ENCODE results near the gene SECTM1.
A peak's percentile ranks its signal among the peaks of the same experiment; 100 is the strongest.

The SECTM1 gene

DNA sequence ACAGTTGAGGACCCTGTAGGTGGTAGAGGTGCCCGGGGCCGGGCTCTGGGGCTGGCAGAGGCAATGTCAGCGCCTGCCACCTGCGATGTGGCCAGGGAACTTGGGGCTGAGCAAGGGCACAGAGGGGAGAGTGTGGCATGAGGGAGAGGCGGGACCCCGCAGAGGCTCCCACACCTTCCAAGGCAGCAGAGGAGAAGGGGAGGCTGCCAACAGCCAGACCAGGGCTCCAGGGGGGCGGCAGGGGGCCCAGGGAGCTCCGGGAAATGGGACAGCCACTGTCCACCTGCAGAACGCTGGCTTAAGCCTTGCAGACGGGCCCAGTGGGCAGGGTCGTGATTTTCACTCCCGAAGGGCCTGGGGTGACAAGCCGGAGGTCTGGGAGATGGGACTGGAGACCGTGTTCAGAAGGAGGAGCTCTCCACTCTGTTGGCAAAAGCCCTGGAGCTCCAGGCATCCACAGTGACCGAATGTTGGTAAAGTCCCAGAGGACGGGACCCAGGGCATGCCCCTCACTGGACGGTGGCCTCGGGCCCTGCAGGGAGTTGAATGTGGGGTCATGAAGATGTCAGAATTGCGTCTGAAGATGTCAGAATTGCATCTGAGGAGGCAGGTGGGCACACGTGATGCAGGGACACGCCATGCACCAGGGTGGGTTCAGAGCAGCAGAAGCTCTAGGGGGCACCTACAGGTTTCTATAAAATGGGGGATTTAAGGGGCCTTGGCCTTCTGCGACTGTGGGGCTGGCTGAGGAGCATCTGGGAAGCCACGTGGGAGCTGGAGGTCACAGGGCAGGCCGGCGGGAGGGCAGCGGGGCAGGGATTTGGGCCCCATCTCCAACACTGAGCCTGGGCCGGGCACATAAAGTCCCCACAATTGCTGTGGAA lies 34.8 kb downstream of the SECTM1 start:
- no peak for DNase-seq (ENCODE audit: low read depth)

DNA sequence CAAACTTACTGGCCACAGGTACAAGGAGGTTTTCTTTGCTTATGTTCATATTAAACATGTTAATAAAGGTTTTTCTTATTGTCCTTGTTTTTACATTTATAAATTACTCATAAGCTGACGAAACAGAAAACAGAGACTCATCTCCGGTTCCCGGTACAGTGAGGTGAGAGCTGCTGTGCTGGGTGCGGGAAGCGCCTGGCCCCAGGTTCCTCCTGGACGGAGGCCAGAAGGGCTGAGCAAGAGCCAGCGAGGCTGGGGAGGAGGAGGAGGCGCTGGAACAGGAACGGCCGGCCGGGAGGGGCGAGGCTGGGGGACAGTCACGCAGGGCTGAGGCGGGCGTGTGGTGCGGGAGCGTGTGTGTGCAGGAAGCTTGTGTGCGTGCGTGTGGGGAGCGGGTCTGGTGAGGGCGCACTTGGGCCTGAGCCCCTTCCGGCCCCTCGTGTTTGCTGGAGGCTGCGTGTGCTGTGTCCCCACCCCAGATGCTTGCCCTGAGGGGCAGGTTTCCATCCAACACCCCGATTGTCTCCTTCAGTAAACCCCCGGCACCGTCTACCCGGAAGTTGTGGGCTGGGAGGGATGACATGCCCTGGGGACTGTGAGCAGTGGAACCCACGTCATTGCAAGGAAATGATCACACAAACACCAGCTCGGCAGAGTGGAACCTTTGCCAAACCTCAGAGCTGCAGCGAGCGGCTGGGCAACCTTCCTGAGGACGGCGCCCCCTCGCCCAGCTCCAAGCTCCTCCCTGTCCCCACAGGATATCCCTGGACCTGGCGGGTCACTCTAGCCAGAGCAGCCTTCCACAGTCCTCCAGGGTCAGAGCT lies 35.6 kb downstream of the SECTM1 start:
- DNase-seq (ENCODE audit: low read depth) = peak; percentile 86

DNA sequence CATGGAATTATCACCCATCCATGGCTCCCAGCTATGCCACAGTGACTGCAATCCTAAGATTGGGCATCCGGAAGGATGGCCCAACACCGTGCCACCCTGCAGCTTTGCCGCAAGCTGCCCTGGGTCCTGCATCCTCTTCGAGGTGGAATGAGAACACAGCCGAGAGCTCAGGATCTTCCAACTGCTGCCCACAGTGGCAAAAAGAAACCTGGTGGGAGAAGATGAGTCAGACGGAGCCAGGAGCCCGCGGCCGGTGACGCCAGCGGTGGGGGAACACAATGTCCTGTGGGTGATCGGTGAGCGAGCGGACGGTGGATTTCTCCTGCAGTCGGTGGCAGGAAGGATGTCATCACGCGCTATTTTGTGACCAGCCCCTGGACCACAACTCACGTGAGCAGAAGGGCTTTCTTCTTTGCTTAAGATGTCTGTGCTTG lies 36.3 kb downstream of the SECTM1 start:
- peak; percentile 91 for DNase-seq (ENCODE audit: low read depth)

GRCh38 chr17:82296511-82297279 lies 36.9 kb downstream of the SECTM1 start:
- no peak for DNase-seq (ENCODE audit: low read depth)

DNA sequence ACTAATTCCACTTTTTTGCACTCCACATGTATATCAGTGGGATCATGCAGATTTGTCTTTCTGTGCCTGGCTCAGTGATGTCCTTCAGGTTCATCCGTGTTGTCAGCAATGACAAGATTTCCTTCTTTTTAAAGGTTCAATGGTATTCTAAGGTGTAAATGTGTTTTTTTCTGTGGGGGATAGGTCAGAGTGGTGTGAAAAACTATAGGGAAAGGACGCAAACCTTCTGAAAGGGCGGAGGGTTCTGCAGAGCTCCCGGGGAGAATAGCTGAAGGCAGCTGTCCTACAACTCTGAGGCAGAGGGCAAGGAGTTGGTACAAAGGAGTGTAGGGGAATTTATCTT lies 38.1 kb downstream of the SECTM1 start:
- DNase-seq (ENCODE audit: low read depth) = no peak

DNA sequence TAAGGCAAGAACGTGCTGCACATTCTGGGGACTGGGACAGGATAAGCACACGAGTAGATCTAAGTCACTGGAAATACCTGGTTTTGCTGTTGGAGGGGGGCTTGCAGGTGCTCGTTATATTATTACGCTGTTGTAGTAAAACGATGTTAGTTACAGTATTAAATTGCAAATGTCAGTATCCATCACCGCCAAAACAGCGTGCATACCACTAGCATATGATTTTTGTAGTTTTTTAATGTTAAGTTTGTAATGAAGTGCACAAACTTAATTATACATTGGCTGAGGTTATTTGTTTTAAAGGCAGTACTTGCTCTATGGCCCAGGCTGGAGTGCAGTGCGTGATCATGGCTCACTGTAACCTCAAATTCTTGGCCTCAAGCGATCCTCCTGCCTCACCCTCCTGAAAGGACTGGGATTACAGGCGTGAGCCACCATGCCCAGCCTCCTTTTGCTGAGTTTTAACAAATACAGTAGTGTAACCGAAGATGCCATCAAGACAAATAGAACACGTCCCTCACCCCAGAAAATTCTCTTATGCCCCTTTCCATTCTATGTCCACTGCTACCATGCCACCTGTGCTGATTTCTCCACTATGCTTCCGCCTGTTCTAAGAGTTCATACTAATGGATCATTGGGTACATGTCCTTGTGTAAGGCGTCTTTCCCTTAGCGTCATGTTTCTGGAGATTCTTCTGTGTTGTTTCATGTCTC lies 39.3 kb downstream of the SECTM1 start:
- DNase-seq (ENCODE audit: low read depth) = no peak

- DNase-seq (ENCODE audit: low read depth) = peak; percentile 91
Observed at GRCh38 chr17:82292251-82293154, 41.1 kb downstream of the SECTM1 start.

- no peak for DNase-seq (ENCODE audit: low read depth)
Observed at GRCh38 chr17:82291582-82292250, 41.9 kb downstream of the SECTM1 start.

DNA sequence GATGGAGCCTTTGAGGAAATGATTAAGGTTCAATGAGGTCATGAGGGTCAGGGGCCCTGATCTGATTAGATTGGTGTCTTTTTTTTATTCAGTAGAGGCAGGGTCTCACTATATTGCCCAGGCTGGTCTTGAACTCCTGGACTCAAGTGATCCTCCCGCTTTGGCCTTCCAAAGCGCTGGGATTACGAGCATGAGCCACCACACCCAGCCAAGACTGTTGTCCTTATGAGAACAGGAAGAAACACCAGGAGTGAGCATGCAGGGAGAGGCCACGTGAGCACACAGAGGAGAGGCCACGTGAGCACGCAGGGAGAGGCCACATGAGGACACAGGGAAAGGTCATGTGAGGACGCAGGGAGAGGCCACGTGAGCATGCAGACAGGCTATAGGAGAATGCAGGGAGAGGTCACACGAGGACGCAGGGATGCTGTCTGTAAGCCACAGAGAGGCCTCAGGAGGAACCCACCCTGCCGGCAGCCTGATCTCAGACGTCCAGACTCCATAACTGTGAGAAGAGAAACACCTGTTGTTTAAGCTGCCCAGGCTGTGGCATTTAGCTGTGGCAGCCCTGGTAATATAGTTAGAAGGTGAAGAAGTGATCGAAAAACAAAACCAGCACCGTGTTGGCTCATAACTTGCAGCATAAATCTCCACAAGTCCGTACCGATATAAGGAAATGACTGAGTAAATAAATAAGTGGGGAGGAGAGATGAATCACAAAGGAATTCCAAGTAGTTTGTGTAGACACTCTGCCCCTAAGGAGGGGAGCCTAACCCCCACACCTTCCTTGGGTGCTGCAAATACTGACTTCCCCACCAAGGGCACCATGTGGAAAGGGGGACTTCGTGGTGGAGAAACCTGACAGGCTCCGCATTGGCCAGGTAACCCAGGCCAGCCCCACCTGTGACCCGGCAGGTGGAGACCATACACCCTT lies 45.4 kb downstream of the SECTM1 start:
- no peak for DNase-seq (ENCODE audit: low read depth)

DNA sequence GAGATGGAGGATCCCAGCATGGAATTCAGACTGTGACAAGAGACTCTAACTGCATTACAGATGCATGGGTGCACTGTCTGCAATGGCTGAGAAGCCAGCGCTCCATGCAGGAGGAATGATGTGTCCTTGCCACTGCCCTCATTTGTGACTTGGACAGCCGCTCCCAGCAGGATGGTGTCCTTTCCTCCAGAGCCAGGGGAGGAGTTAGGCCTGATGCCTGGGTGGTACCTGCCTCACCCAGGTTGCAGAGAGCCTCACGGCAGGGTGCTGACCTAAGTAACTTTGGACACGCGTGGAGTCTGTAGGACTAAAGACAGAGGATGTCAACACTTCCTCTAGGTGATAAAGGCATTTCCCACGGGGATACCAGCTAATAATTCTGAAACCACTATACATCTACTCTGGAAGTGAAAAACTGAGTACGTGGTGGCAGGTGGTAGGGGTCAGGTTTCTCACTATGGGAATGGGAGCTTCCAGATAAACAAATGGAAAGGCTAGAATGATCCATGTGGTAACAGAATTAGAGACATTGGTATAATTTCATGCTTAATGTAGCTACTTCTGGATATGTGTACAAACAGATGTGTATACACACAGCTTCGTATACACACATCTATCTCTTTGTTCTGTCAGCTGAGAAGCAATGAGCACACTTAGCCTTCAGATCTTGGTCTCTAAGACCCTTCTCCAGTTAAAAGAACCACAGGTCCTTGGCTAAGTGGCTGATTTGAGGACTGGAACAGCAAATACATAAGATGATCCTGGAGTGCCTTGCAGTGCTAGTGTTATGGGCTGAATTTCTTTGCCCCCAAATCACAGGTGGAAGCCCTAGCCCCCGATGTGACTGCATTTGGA lies 46.3 kb downstream of the SECTM1 start:
- DNase-seq (ENCODE audit: low read depth) = no peak

DNA sequence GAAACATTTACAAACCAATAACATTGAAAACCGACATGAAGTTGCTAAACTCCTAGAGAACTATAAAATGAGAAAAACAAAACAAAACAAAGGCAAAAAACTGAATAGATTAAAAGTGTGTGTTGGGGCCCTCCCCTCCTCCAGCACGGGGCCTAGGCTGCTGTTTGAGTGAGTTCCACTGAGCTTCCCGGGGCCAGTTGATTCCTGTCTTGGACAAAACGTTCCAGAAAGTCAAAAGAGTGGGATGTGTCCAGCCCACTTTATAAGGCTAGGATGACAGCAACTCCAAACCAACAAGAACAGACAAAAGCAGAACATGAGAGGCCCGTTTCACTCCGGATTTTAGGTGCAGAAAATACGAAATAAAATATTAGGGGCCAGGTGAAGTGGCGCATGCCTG lies 48.4 kb downstream of the SECTM1 start:
- no peak for DNase-seq (ENCODE audit: low read depth)

DNA sequence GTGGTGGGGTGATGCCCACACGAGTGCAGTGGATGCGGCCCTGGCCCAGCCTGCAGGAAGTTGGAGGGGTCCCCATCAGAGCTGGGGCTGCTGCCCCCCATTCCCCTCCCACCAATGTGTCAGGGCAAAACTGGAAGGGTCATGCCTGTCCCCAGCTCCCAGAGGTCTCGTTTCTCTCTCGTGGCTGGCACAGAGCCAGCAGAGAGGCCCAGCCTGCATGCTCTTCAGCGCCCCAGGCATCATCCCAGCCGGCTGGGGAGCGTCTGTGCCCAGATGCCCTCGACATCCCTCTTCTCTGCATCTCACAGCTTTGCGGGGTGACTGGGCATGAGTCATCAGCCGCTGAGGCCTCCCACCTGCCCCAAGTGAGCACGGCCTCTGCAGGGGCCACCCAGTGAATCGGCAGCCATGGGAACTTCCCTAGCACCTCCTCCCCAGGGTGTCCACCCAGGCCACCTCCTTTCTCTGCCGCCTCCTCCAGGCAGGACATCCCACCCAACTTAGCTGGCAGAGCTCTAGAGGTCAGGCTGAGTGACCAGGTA lies 50.3 kb downstream of the SECTM1 start:
- peak; percentile 55 for DNase-seq (ENCODE audit: low read depth)

GRCh38 chr17:82282239-82283207 lies 51.0 kb downstream of the SECTM1 start:
- DNase-seq (ENCODE audit: low read depth) = no peak

- peak; percentile 59 for DNase-seq (ENCODE audit: low read depth)
Observed at GRCh38 chr17:82281502-82282238, 51.9 kb downstream of the SECTM1 start.

DNA sequence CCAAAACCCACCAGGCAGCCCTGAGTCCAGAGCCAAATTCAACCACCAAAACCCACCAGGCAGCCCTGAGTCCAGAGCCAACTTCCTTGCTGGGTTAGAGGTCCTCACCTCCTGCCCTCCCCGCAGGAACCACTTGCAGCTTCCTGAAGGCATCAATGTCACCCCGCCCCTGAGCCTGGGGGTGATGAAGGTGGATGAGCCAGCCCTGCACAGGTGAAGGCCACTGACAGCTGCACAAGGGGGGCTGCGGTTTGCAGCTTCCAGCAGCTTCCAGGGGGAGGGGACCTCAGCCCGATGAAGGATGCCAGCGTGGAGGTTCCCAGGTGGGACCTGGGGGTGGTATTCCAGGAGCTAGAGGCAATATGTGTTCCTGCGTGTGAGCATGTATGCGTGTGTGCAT lies 52.5 kb downstream of the SECTM1 start:
- DNase-seq (ENCODE audit: low read depth) = no peak

- DNase-seq (ENCODE audit: low read depth) = no peak
Observed at GRCh38 chr17:82280537-82280936, 53.0 kb downstream of the SECTM1 start.

Data from activated T-cell treated with anti-CD3 and anti-CD28 coated beads for 48 hours (primary cell).